GM13977 (cell line): Measurements from ENCODE around the gene PARD3B.

Source experiments
- DNase-seq: peaks from one replicate; pipeline ENCODE4 v3.0.0; 2012; ENCODE audit warnings: low spot score
- CTCF ChIP-seq: IDR thresholded peaks from 2 replicates; pipeline ENCODE4 v1.5.1; 2012; ENCODE audit warnings: mild to moderate bottlenecking, control low read depth; ENCODE audit not compliant: insufficient read depth; ENCODE audit errors: extremely low read depth, missing control alignments
- in situ Hi-C: fragments of 300-500 bp; cut with MboI; formaldehyde crosslinking; loops from one replicate; pipeline ENCODE4 v1.12.0; 2022; ENCODE audit warnings: low sequenced_read_pairs, low pct_unique_long_range_greater_than_20kb, mixed read lengths, inconsistent platforms; ENCODE audit not compliant: unreplicated experiment

The PARD3B gene

GRCh38 chr2:205010196-205010595 is 464.9 kb downstream of the PARD3B start:
- in situ Hi-C loops, result no loop called here
- TF ChIP-seq CTCF, result no peak
- DNase-seq, result no peak

- in situ Hi-C loops, result no loop called here
- TF ChIP-seq CTCF, result no peak
- no peak for DNase-seq
Measured at GRCh38 chr2:205011031-205011430, 465.8 kb downstream of the PARD3B start.

GRCh38 chr2:205012961-205013360 is 467.7 kb downstream of the PARD3B start:
- in situ Hi-C loops, result no loop called here
- no peak for TF ChIP-seq CTCF

GRCh38 chr2:205013586-205013985 is 468.3 kb downstream of the PARD3B start:
- in situ Hi-C loops, result no loop called here
- TF ChIP-seq CTCF, result no peak
- no peak for DNase-seq

More at GRCh38 chr2:205012961-205013360, 467.7 kb downstream of the PARD3B start:
- no peak for DNase-seq

- TF ChIP-seq CTCF, result no peak
- in situ Hi-C loops, result no loop called here
- DNase-seq, result no peak
Measured at GRCh38 chr2:205014201-205014600, 468.9 kb downstream of the PARD3B start.

GRCh38 chr2:205017381-205017780 is 472.1 kb downstream of the PARD3B start:
- no peak for DNase-seq
- in situ Hi-C loops, result no loop called here
- TF ChIP-seq CTCF, result no peak

- in situ Hi-C loops, result no loop called here
- no peak for DNase-seq
- no peak for TF ChIP-seq CTCF
Measured at GRCh38 chr2:205017912-205018311, 472.6 kb downstream of the PARD3B start.
